H9 (cell line): Measurements from ENCODE around the gene ARHGAP10. TPM values are rescaled to one million over a fixed set of nuclear protein-coding genes. Genes with fewer than 3 reads are reported as not detected.

Experiments
- DNase-seq: peaks from one replicate; pipeline ENCODE4 v3.0.0-alpha.2; 2017
- H2AFZ ChIP-seq: one replicate; pipeline ENCODE4 v1.6.1; 2013; ENCODE audit warnings: mild to moderate bottlenecking, low read length, control low read depth, moderate library complexity
- H2AK5ac ChIP-seq: 2 replicates; pipeline ENCODE4 v1.6.1; 2013; ENCODE audit warnings: low read length, control low read depth, mixed read lengths; ENCODE audit not compliant: insufficient read length
- H2BK120ac ChIP-seq: one replicate; pipeline ENCODE4 v1.6.1; 2013; ENCODE audit warnings: low read depth, mild to moderate bottlenecking, low read length, control low read depth, inconsistent platforms; ENCODE audit not compliant: poor library complexity, severe bottlenecking
- H2BK12ac ChIP-seq: 2 replicates; pipeline ENCODE4 v1.6.1; 2013; ENCODE audit warnings: low read length, control low read depth, mixed read lengths, low read depth; ENCODE audit not compliant: insufficient read length
- H2BK15ac ChIP-seq: 2 replicates; pipeline ENCODE4 v1.6.1; 2013; ENCODE audit warnings: low read depth, low read length, control low read depth
- H2BK20ac ChIP-seq: one replicate; pipeline ENCODE4 v1.6.1; 2013; ENCODE audit warnings: low read depth, mild to moderate bottlenecking, low read length, control low read depth, inconsistent platforms; ENCODE audit not compliant: poor library complexity, severe bottlenecking
- H2BK5ac ChIP-seq: 2 replicates; pipeline ENCODE4 v1.6.1; 2013; ENCODE audit warnings: low read length, control low read depth, mixed read lengths; ENCODE audit not compliant: insufficient read length
- H3K14ac ChIP-seq: 2 replicates; pipeline ENCODE4 v1.6.1; 2013; ENCODE audit warnings: low read length, control low read depth; ENCODE audit not compliant: insufficient read depth
- H3K18ac ChIP-seq: 2 replicates; pipeline ENCODE4 v1.6.1; 2013; ENCODE audit warnings: low read depth, mild to moderate bottlenecking, mixed read lengths, low read length, control low read depth; ENCODE audit not compliant: insufficient read length
- H3K23ac ChIP-seq: 2 replicates; pipeline ENCODE4 v1.6.1; 2013; ENCODE audit warnings: low read length, control low read depth, mixed read lengths, low read depth; ENCODE audit not compliant: insufficient read length
- H3K23me2 ChIP-seq: 2 replicates; pipeline ENCODE4 v1.6.1; 2013; ENCODE audit warnings: low read depth, mild to moderate bottlenecking, mixed read lengths, low read length, control low read depth; ENCODE audit not compliant: insufficient read length, poor library complexity, severe bottlenecking
- H3K27ac ChIP-seq: 2 replicates; pipeline ENCODE4 v1.5.1; 2013; ENCODE audit warnings: low read length, control low read depth, mixed read lengths, low read depth; ENCODE audit not compliant: insufficient read length
- H3K27me3 ChIP-seq: 2 replicates; pipeline ENCODE4 v1.6.1; 2013; ENCODE audit warnings: low read length, control low read depth, inconsistent platforms; ENCODE audit not compliant: insufficient read depth
- H3K4ac ChIP-seq: 2 replicates; pipeline ENCODE4 v1.6.1; 2013; ENCODE audit warnings: low read depth, mild to moderate bottlenecking, control low read depth, inconsistent platforms, low read length, moderate library complexity
- H3K4me1 ChIP-seq: 2 replicates; pipeline ENCODE4 v1.6.1; 2013; ENCODE audit warnings: low read length, control low read depth, inconsistent platforms; ENCODE audit not compliant: insufficient read depth
- H3K4me2 ChIP-seq: 2 replicates; pipeline ENCODE4 v1.6.1; 2013; ENCODE audit warnings: low read length, control low read depth, mixed read lengths; ENCODE audit not compliant: insufficient read length, insufficient read depth
- H3K56ac ChIP-seq: 2 replicates; pipeline ENCODE4 v1.6.1; 2013; ENCODE audit warnings: low read depth, mild to moderate bottlenecking, mixed read lengths, low read length, control low read depth; ENCODE audit not compliant: insufficient read length
- H3K79me1 ChIP-seq: 2 replicates; pipeline ENCODE4 v1.6.1; 2013; ENCODE audit warnings: low read depth, mild to moderate bottlenecking, moderate library complexity, low read length, control low read depth, inconsistent platforms; ENCODE audit not compliant: insufficient read depth, poor library complexity, severe bottlenecking
- H3K79me2 ChIP-seq: 2 replicates; pipeline ENCODE4 v1.6.1; 2013; ENCODE audit warnings: low read length, control low read depth, inconsistent platforms; ENCODE audit not compliant: insufficient read depth
- H3K9ac ChIP-seq: 2 replicates; pipeline ENCODE4 v1.6.1; 2013; ENCODE audit warnings: low read length, control low read depth, mixed read lengths; ENCODE audit not compliant: insufficient read length; ENCODE audit errors: extremely low read depth
- H3K9me3 ChIP-seq: one replicate; pipeline ENCODE4 v1.6.1; 2013; ENCODE audit warnings: low read depth, low read length, inconsistent platforms; ENCODE audit not compliant: control insufficient read depth
- H3T11ph ChIP-seq: one replicate; pipeline ENCODE4 v1.6.1; 2013; ENCODE audit warnings: mild to moderate bottlenecking, low read length, control low read depth, inconsistent platforms
- H4K20me1 ChIP-seq: one replicate; pipeline ENCODE4 v1.6.1; 2013; ENCODE audit not compliant: control insufficient read depth, insufficient read length, insufficient read depth
- H4K5ac ChIP-seq: 2 replicates; pipeline ENCODE4 v1.6.1; 2013; ENCODE audit warnings: low read depth, mild to moderate bottlenecking, mixed read lengths, low read length, control low read depth; ENCODE audit not compliant: insufficient read length
- H4K8ac ChIP-seq: replicated peaks from 2 replicates; pipeline ENCODE4 v1.6.1; 2013; ENCODE audit warnings: low read length, control low read depth, mixed read lengths, low read depth; ENCODE audit not compliant: insufficient read length
- H4K91ac ChIP-seq: 2 replicates; pipeline ENCODE4 v1.6.1; 2013; ENCODE audit warnings: low read depth, mild to moderate bottlenecking, moderate library complexity, mixed read lengths, low read length, control low read depth; ENCODE audit not compliant: insufficient read length
- H3K27ac Mint-ChIP-seq, 3 experiments: 2 replicates in 2 of 3; 3 replicates in 1 of 3; pipeline ENCODE4 v1.8.0; 2020 to 2021; ENCODE audit warnings: mixed read lengths in 3 of 3, mild to moderate bottlenecking in 1 of 3, moderate library complexity in 1 of 3
- H3K27me3 Mint-ChIP-seq: 2 replicates; pipeline ENCODE4 v1.8.0; 2021; ENCODE audit warnings: low read depth, mild to moderate bottlenecking, moderate library complexity, mixed read lengths
- H3K36me3 Mint-ChIP-seq, 3 experiments: 2 replicates in 2 of 3; 3 replicates in 1 of 3; pipeline ENCODE4 v1.8.0; 2020 to 2021; ENCODE audit warnings: low read depth in 3 of 3, mixed read lengths in 3 of 3; ENCODE audit not compliant: insufficient read depth in 1 of 3
- H3K4me1 Mint-ChIP-seq, 2 experiments: 2 replicates each; pipeline ENCODE4 v1.8.0; 2020; ENCODE audit warnings: mixed read lengths in 2 of 2
- H3K4me3 Mint-ChIP-seq, 2 experiments: 2 replicates in 1 of 2; 3 replicates in 1 of 2; pipeline ENCODE4 v1.8.0; 2020 to 2021; ENCODE audit warnings: mild to moderate bottlenecking in 2 of 2, mixed read lengths in 2 of 2, moderate library complexity in 1 of 2
- H3K9me3 Mint-ChIP-seq, 2 experiments: 2 replicates in 1 of 2; 3 replicates in 1 of 2; pipeline ENCODE4 v1.8.0; 2020; ENCODE audit warnings: mild to moderate bottlenecking in 2 of 2, mixed read lengths in 2 of 2, moderate library complexity in 1 of 2
- WGBS: extraction: QIAGEN DNeasy Blood & Tissue Kit; methylation state at CpG from one replicate; pipeline ENCODE4 v1.1.7; 2013; ENCODE audit warnings: missing lambda C conversion rate, low lambda C conversion rate, mixed read lengths; ENCODE audit not compliant: insufficient read length; ENCODE audit errors: extremely low coverage; 5-methylcytosine and 5-hydroxymethylcytosine counted together
- total RNA-seq: library from RNA; stranded (reverse); gene quantifications from 2 replicates; pipeline ENCODE4 v1.2.1, GENCODE V29; 2021
- TF ChIP-seq, protein P1 (sequence below): fragments of 200-600 bp; sonication (generic); conservative IDR thresholded peaks from 3 replicates; pipeline ENCODE4 v1.8.0; 2021; ENCODE audit warnings: antibody characterized with exemption, mild to moderate bottlenecking

ARHGAP10 gene
- total RNA-seq, 1 experiment from 2014 or later = 7.8 TPM

DNA sequence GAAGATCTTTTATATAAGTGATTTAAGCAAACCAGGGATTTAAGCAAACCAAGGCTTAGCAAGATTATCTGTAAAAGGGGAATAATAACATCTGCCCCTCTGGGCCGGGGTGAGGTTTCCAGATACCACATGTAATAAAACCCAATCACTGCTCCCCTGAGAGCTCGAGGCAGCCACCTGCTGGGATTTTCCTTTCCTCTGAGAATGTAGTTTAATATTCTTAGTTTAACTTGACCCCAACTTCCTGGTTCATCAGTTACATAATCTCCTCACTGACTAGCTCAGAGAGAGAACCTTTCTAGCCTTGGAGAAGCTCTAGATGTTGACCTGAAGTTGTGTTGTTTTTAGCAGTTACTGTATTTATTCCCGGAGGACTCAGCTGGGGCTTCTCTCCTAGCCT lies 322.4 kb downstream of the ARHGAP10 start:
- Histone ChIP-seq H3K9me3 (no peaks in the 10 kb centered on the region), H3K79me2 (no peaks in the 10 kb centered on the region), H3K4ac (no peak overlapping the region), H3T11ph (no peak overlapping the region), H2BK5ac (no peak overlapping the region), H3K18ac (no peak overlapping the region), H2BK120ac (no peak overlapping the region), H2BK15ac (no peak overlapping the region), H2BK20ac (no peak overlapping the region), H3K4me1 (peaks cover 5% of the 10 kb centered on the region; the same call in 1 of the 2 replicates), H3K27me3 (no peaks in the 10 kb centered on the region), H4K8ac (no peak overlapping the region), H3K23ac (no peak overlapping the region), H3K9ac (no peak overlapping the region), H3K23me2 (no peaks in the 10 kb centered on the region), H3K4me2 (no peak overlapping the region), H2AK5ac (no peak overlapping the region), H4K91ac (no peak overlapping the region), H4K5ac (no peak overlapping the region), H2AFZ (no peak overlapping the region), H3K14ac (no peak overlapping the region), H2BK12ac (no peak overlapping the region), H3K27ac (no peak overlapping the region), H3K56ac (no peak overlapping the region), H3K79me1 (no peaks in the 10 kb centered on the region), H4K20me1 (no peaks in the 10 kb centered on the region)
- H3K4me3 Mint-ChIP-seq = no peak overlapping the region
- peaks cover 26 to 29% of the 10 kb centered on the region in 2 experiments for H3K4me1 Mint-ChIP-seq
- no peak overlapping the region for H3K27ac Mint-ChIP-seq
- no peaks in the 10 kb centered on the region for H3K9me3 Mint-ChIP-seq
- no peak for DNase-seq
- TF ChIP-seq, protein P1, sequence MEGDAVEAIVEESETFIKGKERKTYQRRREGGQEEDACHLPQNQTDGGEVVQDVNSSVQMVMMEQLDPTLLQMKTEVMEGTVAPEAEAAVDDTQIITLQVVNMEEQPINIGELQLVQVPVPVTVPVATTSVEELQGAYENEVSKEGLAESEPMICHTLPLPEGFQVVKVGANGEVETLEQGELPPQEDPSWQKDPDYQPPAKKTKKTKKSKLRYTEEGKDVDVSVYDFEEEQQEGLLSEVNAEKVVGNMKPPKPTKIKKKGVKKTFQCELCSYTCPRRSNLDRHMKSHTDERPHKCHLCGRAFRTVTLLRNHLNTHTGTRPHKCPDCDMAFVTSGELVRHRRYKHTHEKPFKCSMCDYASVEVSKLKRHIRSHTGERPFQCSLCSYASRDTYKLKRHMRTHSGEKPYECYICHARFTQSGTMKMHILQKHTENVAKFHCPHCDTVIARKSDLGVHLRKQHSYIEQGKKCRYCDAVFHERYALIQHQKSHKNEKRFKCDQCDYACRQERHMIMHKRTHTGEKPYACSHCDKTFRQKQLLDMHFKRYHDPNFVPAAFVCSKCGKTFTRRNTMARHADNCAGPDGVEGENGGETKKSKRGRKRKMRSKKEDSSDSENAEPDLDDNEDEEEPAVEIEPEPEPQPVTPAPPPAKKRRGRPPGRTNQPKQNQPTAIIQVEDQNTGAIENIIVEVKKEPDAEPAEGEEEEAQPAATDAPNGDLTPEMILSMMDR = no peak
- no peaks in the 10 kb centered on the region for H3K27me3 Mint-ChIP-seq
- WGBS = no CpG with 5 or more reads among the region's 3 CpGs
- H3K36me3 Mint-ChIP-seq = no peaks in the 10 kb centered on the region
